HG03442 (cell line): ENCODE measurements around the gene GABRE.
"Not testable (repeated sequence)": the region's sequence is repeated elsewhere in the genome, so short reads cannot be mapped to it uniquely, and the experiment has no call there.

ENCODE experiments used
- ATAC-seq: cut with Tn5 transposase; IDR thresholded peaks from one replicate; pipeline ENCODE4 v1.9.1; 2021; ENCODE audit warnings: mild to moderate bottlenecking, moderate library complexity; ENCODE audit not compliant: unreplicated experiment

GABRE gene

DNA sequence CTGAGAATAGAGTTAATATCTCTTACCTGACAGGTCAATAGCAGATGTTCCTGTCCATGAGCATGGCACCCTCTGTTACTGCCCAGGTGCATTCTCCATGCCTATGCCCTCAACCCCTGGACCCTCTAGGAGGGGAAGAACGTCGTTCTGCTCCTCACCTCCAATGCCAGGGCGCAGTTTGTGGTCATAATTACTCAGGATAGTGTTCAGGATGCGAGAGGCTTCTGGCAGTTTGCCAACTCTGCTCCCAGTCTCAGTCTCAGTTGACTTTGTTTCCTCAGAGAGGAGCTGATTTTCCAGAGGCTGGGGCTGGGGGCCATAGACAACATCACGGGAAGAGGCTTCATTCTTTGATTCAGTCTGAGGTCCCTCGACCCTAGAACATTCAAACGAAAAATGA, 4.4 kb downstream of the GABRE start:
- no peak for ATAC-seq

DNA sequence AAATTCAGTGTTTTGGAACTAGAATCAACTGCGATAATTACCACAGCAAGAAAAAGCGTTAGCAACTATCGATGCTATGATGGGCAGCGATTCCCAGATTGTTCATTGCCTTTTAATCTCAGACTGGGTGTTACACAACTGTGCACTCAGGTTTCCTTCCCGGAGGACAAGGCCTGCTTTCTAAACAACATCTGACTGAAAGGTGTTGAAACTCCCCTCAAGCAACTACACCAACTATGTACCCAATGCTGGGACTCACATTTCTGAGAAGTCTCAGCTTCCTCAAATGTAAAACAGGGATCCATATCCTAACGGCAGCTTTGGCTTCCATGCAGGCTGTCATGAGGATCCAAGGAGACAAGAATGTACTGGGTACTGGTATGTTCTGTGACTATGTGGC, 8.2 kb downstream of the GABRE start:
- ATAC-seq: no peak

DNA sequence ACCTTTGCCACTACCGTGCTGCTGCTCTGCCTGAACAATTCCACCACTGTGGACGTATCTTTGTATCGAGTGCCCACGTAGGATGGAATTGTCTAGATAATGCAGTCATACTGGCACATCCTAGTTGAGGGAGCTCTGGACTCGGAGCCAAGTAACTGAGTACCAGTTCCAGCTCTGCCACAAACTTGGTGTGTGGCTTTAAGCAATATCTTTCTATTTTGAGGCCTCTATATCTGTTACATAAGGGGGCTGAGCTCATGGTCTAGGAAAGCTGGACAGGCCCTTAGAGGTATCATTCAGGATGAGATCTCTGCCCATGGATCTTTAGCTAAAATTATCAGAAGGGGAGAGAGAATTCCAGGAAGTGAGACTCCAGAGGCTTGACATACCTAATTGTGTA, 12.4 kb downstream of the GABRE start:
- no peak for ATAC-seq

DNA sequence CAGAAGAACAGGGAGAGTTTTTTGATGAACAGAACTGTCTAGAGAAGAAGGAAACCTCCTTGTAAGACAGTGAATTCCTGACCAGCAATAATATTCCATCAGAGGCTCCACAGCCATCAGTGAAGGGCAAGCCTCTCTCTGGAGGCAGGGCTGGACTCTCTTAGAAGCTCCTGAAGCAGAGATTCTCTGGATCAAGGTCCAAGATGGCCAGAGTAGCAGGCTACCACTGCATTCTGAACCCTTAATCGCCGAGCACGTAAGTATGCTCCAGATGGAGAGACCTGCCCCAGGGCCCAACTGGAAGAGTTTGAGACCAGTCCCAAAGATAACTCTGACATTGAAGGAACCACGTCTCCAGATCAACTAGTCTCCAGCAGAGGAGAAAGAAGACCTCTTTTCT, 16.4 kb downstream of the GABRE start:
- ATAC-seq: no peak

DNA sequence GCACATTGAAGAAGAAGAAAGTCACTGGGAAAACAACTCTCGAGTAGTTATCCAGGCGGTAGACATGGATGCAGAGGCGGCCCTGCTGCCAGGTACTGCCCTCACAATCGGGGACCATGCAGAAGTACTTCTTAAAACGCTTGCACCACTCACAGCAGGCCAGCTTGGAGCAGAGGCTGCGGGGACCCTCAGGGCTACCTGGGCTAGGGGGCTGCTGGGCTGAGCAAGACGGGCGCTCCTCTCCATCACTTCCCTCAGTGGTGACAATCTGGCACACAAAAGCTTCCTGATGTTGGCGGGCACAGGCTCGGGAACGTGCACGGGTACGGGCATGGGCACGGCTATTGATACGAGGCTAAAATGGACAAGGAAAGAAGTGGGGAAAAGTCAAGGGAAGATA, 19.7 kb downstream of the GABRE start:
- ATAC-seq: no peak

DNA sequence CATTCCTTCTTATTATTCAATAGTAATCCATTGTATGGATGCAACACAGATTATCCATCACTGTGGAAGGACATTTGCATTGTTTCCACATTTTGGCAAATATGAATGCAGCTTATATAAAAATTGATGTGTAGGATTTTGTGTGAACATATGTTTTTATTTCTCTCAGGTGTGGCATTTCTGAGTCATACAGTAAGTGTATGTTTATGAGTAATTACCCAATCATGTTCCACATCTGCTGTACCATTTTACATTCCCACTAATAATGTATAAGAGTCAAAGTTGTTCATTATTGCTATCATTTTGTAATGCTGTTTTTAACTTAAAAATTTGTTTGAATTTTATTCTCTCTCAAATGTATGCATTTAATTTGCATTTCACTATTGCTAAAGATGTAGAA, 36.3 kb downstream of the GABRE start:
- ATAC-seq: no peak

DNA sequence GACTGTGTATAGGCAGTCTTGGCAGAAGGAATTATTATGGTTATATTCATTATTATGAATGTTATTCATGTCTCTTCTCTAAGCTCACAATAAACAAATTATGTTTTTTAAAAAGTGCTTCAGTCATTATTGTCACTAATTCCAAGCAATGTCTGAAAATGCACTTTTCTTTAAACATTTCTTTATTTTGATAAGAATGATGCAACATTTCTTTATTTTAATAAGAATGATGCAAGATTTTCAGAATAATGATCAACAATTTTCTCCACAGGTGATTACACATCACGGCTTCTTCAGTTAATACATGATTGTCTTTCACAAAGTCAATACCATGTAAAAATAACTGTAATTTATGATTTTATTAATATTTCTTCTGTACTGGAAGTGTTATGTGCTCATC, 39.1 kb downstream of the GABRE start:
- no peak for ATAC-seq

DNA sequence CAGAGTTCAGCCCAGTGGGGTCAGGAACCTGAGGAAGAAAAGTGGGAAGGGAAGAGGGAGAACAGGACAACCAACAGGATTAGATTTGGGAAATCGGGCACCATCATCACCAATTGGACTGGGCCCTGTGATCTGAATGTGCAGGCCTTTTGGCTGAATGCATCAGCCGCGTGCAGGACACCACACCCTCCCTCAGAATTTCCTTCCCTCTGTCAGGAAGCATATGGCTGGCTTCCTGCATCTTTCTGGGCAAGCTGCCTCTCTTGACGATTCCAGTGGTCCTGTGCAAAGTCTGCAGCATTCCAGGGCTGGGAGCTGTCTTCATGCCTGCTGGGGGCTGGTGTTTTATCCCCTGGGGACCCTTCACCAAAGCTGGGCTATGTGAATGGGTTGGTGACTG, 45.4 kb downstream of the GABRE start:
- ATAC-seq: no peak

DNA sequence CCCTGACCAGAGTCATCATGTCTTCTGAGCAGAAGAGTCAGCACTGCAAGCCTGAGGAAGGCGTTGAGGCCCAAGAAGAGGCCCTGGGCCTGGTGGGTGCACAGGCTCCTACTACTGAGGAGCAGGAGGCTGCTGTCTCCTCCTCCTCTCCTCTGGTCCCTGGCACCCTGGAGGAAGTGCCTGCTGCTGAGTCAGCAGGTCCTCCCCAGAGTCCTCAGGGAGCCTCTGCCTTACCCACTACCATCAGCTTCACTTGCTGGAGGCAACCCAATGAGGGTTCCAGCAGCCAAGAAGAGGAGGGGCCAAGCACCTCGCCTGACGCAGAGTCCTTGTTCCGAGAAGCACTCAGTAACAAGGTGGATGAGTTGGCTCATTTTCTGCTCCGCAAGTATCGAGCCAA, 50.8 kb downstream of the GABRE start:
- ATAC-seq: no peak

DNA sequence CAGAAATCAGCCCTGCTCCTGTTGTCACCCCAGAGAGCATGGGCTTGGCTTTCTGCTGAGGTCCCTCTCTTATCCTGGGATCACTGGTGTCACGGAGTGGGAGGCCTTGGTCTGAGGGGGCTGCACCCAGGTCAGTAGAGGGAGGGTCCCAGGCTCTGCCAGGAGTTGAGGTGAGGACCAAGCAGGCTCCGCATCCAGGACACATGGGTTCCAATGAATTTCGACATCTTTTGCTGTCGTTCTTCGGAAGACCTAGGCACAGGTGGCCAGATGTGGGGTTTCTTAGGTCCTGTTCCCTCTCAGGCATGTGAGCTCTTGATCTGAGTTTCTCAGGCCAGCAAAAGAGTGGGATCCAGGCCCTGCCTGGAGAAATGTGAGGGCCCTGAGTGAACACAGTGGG, 51.8 kb downstream of the GABRE start:
- ATAC-seq: no peak

DNA sequence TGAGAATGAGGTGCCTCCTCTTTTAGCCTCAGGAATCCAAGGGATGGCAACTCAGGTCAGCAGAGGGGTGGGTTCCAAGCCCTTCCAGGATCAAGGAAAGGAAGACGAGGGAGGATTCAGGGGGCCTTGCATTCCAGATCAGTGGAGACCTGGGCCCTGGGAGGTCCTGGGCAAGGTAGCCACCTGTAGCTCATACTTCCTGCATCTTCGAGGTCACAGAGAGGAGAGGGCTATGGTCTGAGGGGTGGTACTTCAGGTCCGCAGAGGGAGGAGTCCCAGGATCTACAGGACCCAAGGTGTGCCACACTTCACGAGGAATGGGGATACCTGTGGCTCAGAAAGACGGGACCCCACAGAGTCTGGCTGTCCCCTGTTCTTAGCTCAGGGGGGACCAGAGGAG, 52.6 kb downstream of the GABRE start:
- ATAC-seq: no peak

DNA sequence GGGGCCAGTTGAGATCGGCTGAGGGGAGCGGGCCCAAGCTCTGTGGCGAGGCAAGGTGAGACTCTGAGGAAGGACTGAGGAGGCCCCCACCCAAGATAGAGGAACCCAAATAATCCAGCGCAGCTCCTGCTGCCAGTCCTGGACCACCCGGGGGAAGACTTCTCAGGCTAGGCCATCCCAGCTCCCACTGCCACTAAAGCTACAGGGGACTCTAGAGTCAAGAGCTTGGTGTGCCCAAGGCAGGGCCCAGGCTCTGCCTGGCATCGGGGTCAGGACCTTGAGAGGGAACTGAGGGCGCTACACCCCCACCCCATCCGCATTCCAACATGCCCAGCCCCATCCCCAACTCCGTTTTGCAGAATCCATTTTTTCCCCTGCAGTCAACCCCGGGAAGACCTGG, 53.2 kb downstream of the GABRE start:
- no peak for ATAC-seq

DNA sequence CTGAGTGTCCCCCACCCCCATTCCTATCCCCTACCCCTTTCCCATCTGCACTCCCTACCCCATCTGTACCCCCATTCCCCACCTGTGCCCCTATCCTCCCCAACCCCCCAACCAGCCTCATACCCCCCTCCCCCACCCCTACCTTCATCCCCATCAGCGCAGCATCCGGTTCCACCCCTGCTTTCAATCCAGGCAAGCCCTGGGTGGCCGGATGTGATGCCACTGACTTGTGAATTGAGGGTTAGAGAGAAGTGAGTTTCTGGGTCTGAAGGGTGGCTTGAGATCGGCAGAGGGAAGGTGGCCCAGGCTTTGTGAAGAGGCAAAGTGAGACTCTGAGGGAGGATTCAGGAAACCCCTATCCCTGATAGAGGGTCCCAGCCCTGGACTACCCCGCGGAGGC, 53.9 kb downstream of the GABRE start:
- no peak for ATAC-seq

DNA sequence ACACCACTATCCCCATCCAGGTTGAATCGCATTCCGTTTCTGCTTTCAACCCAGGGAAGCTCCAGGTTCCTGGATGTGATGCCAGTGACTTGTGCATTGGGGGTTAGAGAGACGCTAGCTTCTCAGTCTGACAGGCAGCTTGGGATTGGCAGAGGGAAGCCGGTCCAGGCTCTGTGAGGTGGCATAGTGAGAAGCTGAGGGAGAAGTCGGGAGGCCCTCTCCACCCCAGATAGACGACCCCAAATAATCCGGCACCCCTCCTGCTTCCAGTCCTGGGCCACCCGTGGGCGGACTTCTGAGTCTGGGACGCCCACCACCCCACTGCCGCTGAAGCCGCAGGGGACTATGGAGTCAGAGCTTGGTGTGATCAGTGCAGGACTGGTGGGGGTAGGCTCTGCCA, 54.4 kb downstream of the GABRE start:
- no peak for ATAC-seq

DNA sequence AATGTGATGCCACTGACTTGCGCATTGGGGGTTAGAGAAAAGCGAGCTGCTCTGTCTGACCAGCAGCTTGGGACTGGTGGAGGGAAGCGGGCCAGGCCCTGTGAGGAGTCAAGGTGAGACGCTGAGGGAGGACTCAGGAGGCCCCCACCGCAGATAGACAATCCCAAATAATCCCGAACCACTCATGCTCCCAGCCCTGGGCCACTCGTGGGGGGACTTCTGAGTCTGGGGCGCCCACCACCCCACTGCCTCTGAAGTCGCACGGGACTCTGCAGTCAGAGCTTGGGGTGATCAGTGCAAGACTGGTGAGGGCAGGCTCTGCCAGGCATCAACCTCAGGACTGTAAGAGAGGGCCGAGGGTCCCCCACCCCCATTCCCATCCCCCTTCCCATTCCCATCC, 54.9 kb downstream of the GABRE start:
- no peak for ATAC-seq

DNA sequence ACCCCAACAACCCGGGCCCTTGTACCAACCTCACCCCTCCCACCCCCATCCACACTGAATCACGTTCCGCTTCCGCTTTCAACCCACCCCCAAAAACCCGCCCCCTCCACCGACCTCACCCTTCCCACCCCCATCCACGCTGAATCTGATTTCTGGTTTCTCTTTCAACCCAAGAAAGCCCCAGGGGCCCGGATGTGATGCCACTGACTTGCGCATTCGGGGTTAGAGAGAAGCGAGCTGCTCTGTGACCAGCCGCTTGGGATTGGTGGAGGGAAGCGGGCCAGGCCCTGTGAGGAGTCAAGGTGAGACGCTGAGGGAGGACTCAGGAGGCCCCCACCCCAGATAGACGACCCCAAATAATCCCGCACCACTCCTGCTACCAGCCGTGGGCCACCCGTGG, 55.7 kb downstream of the GABRE start:
- not testable (repeated sequence) for ATAC-seq

DNA sequence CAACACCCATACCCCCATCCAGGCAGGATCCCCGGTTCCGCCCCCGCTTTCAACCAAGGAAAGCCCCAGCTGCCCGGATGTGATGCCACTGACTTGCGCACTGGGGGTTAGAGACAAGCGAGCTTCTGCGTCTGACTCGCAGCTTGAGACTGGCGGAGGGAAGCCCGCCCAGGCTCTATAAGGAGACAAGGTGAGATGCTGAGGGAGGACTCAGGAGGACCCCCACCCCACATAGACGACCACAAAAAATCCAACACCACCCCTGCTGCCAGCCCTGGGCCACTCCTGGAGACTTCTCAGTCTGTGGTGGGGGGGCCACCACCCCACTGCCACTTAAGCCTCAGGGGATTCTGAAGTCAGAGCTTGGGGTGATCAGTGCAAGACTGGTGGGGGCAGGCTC, 61.7 kb downstream of the GABRE start, which contains the start of gene MAGEA4:
Gene MAGEA4, plus strand, starts transcription at position 110 of the 400 bp plus-strand sequence. CDS start 10,776 bp downstream, outside the sequence.
- no peak for ATAC-seq

DNA sequence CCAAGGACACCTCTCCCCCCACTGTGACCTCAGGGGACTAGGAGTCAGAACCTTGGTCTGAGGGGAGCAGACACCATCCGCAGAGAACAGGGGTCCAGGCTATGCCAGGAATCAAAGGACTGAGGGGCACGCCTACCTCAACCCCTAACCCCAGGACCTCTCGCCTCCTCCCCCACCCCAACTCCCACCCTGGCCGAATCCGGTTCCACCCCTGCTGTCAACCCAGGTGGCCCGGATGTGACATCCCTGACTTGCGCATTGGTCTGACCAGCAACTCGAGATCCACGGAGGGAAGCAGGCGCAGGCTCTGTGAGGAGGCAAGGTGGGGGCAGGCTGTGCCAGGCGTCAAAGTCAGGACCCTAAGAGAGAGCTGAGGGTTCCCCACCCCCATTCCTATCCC, 62.3 kb downstream of the GABRE start:
- ATAC-seq: no peak

DNA sequence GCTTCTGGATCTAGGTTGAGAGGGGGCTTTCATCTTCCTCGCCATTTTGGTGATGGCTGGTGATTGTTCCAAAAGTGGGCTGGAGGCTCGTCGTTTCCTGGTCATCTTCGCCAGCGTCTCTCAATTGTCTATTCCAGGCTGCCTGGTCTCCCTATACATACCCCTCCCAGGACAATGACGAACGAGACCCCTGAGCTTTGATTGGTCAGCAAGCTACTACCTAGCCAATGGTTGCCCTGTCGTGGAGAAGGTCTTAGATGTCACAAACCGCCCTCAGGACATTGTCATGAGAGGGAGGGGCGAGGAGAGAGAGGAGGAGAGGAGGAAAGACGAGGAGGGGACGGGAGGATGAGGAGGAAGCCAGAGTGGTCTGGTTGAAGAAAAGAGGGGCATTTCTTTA, 69.5 kb downstream of the GABRE start:
- ATAC-seq: no peak
